Upper lobe of left lung (tissue), 4 donors: ENCODE measurements around the gene EPB41L4B.

Experiments used
- POLR2A ChIP-seq, 4 donors: fragments of 450-650 bp; IDR thresholded peaks; one replicate each; pipeline ENCODE4 v1.5.1; 2016 to 2017; ENCODE audit warnings: antibody characterized with exemption in 4 of 4, mild to moderate bottlenecking in 2 of 4
- TF ChIP-seq, protein P1 (sequence below), 6 experiments: fragments of 450-650 bp in 4 of 6; fragments of 200-600 bp in 2 of 6; sonication (generic) in 2 of 6; IDR thresholded peaks; one replicate each; pipeline ENCODE4 v1.5.1; 2016 to 2019; ENCODE audit warnings: antibody characterized with exemption in 6 of 6

DNA sequence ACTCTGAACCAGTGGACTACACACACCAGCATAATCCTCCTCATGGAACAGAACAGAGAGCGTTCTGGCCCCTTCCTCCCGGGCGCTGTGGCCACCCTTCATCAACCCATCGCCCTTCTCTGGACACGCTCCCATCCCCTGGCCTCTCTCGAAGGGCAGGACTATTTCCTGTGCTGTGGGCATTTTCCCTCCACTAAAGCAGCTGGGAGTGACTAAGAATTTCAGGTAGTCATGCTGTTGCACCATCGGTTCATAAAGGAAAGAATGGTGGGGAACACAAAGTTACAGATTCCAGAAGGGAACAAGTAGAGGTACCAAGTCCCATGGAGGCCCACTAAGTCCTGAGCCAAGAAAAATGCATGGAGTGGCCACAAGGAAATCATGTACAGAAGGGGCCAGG, 68.6 kb downstream of the EPB41L4B start:
- TF ChIP-seq, protein P1, sequence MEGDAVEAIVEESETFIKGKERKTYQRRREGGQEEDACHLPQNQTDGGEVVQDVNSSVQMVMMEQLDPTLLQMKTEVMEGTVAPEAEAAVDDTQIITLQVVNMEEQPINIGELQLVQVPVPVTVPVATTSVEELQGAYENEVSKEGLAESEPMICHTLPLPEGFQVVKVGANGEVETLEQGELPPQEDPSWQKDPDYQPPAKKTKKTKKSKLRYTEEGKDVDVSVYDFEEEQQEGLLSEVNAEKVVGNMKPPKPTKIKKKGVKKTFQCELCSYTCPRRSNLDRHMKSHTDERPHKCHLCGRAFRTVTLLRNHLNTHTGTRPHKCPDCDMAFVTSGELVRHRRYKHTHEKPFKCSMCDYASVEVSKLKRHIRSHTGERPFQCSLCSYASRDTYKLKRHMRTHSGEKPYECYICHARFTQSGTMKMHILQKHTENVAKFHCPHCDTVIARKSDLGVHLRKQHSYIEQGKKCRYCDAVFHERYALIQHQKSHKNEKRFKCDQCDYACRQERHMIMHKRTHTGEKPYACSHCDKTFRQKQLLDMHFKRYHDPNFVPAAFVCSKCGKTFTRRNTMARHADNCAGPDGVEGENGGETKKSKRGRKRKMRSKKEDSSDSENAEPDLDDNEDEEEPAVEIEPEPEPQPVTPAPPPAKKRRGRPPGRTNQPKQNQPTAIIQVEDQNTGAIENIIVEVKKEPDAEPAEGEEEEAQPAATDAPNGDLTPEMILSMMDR (IDR thresholded peaks at IDR 0.05), result no peak
- no peak for TF ChIP-seq POLR2A (IDR thresholded peaks at IDR 0.05)
